Measurements from ENCODE around the gene FARSB.

Gene FARSB

GRCh38 chr2:222655787-222656525 lies at the start of gene FARSB:
TSS of gene FARSB (minus strand) at chr2:222656092. CDS start at chr2:222656073, 19 bp downstream.
- ChIA-PET POLR2A (interaction anchor here (1.0 kb wide), 2 partner anchors 53 to 246 kb away, joined by 3 read pairs; no protein-coding TSS in a partner anchor), CTCF (interaction anchor here (0.7 to 0.9 kb wide), 2 partner anchors 26 to 419 kb away, joined by 3 read pairs; no protein-coding TSS in a partner anchor)
- TF ChIP-seq SUZ12 (IDR thresholded peaks at IDR 0.05) (no peak), SP1 (IDR thresholded peaks at IDR 0.05) (peak; percentile 31; the same call in 1 of the 2 replicates), LEF1 (IDR thresholded peaks at IDR 0.05; ENCODE audit: borderline replicate concordance) (no peak), FOXK2 (IDR thresholded peaks at IDR 0.05) (no peak), BHLHE40 (IDR thresholded peaks at IDR 0.05; ENCODE audit: borderline replicate concordance) (no peak), ZNF384 (IDR thresholded peaks at IDR 0.05) (no peak), ELF4 (IDR thresholded peaks at IDR 0.05) (no peak), PKNOX1 (IDR thresholded peaks at IDR 0.05) (peak; percentile 85), CTBP1 (IDR thresholded peaks at IDR 0.05; ENCODE audit: borderline replicate concordance) (no peak), L3MBTL2 (conservative IDR thresholded peaks at IDR 0.05) (peak; percentile 93), ARNT (IDR thresholded peaks at IDR 0.05) (no peak), FOXA1 (IDR thresholded peaks at IDR 0.05) (no peak), HDGF (IDR thresholded peaks at IDR 0.05; ENCODE audit: borderline replicate concordance) (no peak), NFRKB (IDR thresholded peaks at IDR 0.05) (no peak), TARDBP (IDR thresholded peaks at IDR 0.05) (no peak), FOXM1 (IDR thresholded peaks at IDR 0.05; ENCODE audit: borderline replicate concordance) (no peak)
- peak; percentile 94 for DNase-seq (ENCODE audit: extremely low spot score)

- ChIA-PET POLR2A (no interaction called here), CTCF (interaction anchor here (0.7 to 1.3 kb wide), 3 partner anchors 93 to 984 kb away, joined by 3 to 7 read pairs (median 4); no protein-coding TSS in a partner anchor)
- TF ChIP-seq PKNOX1 (IDR thresholded peaks at IDR 0.05) (no peak), SUZ12 (IDR thresholded peaks at IDR 0.05) (no peak), FOXK2 (IDR thresholded peaks at IDR 0.05) (no peak), FOXA1 (IDR thresholded peaks at IDR 0.05) (no peak), NFRKB (IDR thresholded peaks at IDR 0.05) (no peak), LEF1 (IDR thresholded peaks at IDR 0.05; ENCODE audit: borderline replicate concordance) (no peak), CTBP1 (IDR thresholded peaks at IDR 0.05; ENCODE audit: borderline replicate concordance) (no peak), ARNT (IDR thresholded peaks at IDR 0.05) (no peak), L3MBTL2 (conservative IDR thresholded peaks at IDR 0.05) (no peak), FOXM1 (IDR thresholded peaks at IDR 0.05; ENCODE audit: borderline replicate concordance) (no peak), ELF4 (IDR thresholded peaks at IDR 0.05) (no peak), BHLHE40 (IDR thresholded peaks at IDR 0.05; ENCODE audit: borderline replicate concordance) (no peak), HDGF (IDR thresholded peaks at IDR 0.05; ENCODE audit: borderline replicate concordance) (no peak)
- DNase-seq (ENCODE audit: extremely low spot score) = no peak
Observed at GRCh38 chr2:222703886-222704285, 48.0 kb upstream of the FARSB start.

GRCh38 chr2:222703091-222703490 lies 47.2 kb upstream of the FARSB start:
- POLR2A ChIA-PET = no interaction called here
- TF ChIP-seq BHLHE40 (IDR thresholded peaks at IDR 0.05; ENCODE audit: borderline replicate concordance) (no peak), FOXA1 (IDR thresholded peaks at IDR 0.05) (no peak), L3MBTL2 (conservative IDR thresholded peaks at IDR 0.05) (no peak), SP1 (IDR thresholded peaks at IDR 0.05) (no peak), TARDBP (IDR thresholded peaks at IDR 0.05) (no peak), ZNF384 (IDR thresholded peaks at IDR 0.05) (no peak), NFRKB (IDR thresholded peaks at IDR 0.05) (no peak), HDGF (IDR thresholded peaks at IDR 0.05; ENCODE audit: borderline replicate concordance) (no peak), ARNT (IDR thresholded peaks at IDR 0.05) (no peak), FOXK2 (IDR thresholded peaks at IDR 0.05) (no peak), SUZ12 (IDR thresholded peaks at IDR 0.05) (no peak), PKNOX1 (IDR thresholded peaks at IDR 0.05) (no peak), LEF1 (IDR thresholded peaks at IDR 0.05; ENCODE audit: borderline replicate concordance) (no peak), FOXM1 (IDR thresholded peaks at IDR 0.05; ENCODE audit: borderline replicate concordance) (no peak), ELF4 (IDR thresholded peaks at IDR 0.05) (no peak)
- CTCF ChIA-PET = interaction anchor here (0.7 to 1.3 kb wide), 3 partner anchors 94 to 985 kb away, joined by 3 to 7 read pairs (median 4); no protein-coding TSS in a partner anchor
- no peak for DNase-seq (ENCODE audit: extremely low spot score)

GRCh38 chr2:222701721-222702131 lies 45.8 kb upstream of the FARSB start:
- POLR2A ChIA-PET = no interaction called here
- CTCF ChIA-PET = interaction anchor here (0.6 kb wide), 1 partner anchor 161 kb away, joined by 3 read pairs; no protein-coding TSS in a partner anchor
- no peak for DNase-seq (ENCODE audit: extremely low spot score)
- TF ChIP-seq TARDBP (IDR thresholded peaks at IDR 0.05) = no peak
- no peak for TF ChIP-seq BHLHE40 (IDR thresholded peaks at IDR 0.05; ENCODE audit: borderline replicate concordance)
- TF ChIP-seq HDGF (IDR thresholded peaks at IDR 0.05; ENCODE audit: borderline replicate concordance) = no peak
- no peak for TF ChIP-seq L3MBTL2 (conservative IDR thresholded peaks at IDR 0.05)
- no peak for TF ChIP-seq CTBP1 (IDR thresholded peaks at IDR 0.05; ENCODE audit: borderline replicate concordance)
- no peak for TF ChIP-seq NFRKB (IDR thresholded peaks at IDR 0.05)
- TF ChIP-seq PKNOX1 (IDR thresholded peaks at IDR 0.05) = no peak
- TF ChIP-seq FOXM1 (IDR thresholded peaks at IDR 0.05; ENCODE audit: borderline replicate concordance) = no peak
- no peak for TF ChIP-seq LEF1 (IDR thresholded peaks at IDR 0.05; ENCODE audit: borderline replicate concordance)
- no peak for TF ChIP-seq ARNT (IDR thresholded peaks at IDR 0.05)

- POLR2A ChIA-PET = no interaction called here
- TF ChIP-seq FOXM1 (IDR thresholded peaks at IDR 0.05; ENCODE audit: borderline replicate concordance) (no peak), FOXA1 (IDR thresholded peaks at IDR 0.05) (no peak), CTBP1 (IDR thresholded peaks at IDR 0.05; ENCODE audit: borderline replicate concordance) (no peak), BHLHE40 (IDR thresholded peaks at IDR 0.05; ENCODE audit: borderline replicate concordance) (no peak), PKNOX1 (IDR thresholded peaks at IDR 0.05) (no peak), NFRKB (IDR thresholded peaks at IDR 0.05) (no peak), L3MBTL2 (conservative IDR thresholded peaks at IDR 0.05) (no peak), ELF4 (IDR thresholded peaks at IDR 0.05) (no peak), FOXK2 (IDR thresholded peaks at IDR 0.05) (no peak), ZNF384 (IDR thresholded peaks at IDR 0.05) (no peak)
- no peak for DNase-seq (ENCODE audit: extremely low spot score)
- CTCF ChIA-PET = interaction anchor here (0.6 kb wide), 1 partner anchor 161 kb away, joined by 3 read pairs; no protein-coding TSS in a partner anchor
Observed at GRCh38 chr2:222701233-222701632, 45.3 kb upstream of the FARSB start.
